Lower lobe of right lung (tissue), 2 donors: Measurements from ENCODE around the gene ADAMTS17. TPM values are rescaled to one million over a fixed set of nuclear protein-coding genes. Genes with fewer than 3 reads are reported as not detected.
A peak's percentile ranks its signal among the peaks of the same experiment; 100 is the strongest.

ENCODE experiments used
- ATAC-seq, 2 donors: fragments of 200-7000 bp; cut with Tn5 transposase; one replicate each; pipeline ENCODE4 v1.9.1; 2020 to 2022; ENCODE audit warnings: mild to moderate bottlenecking in 2 of 2, moderate library complexity in 2 of 2
- DNase-seq: peaks from one replicate; pipeline ENCODE4 v3.0.0-alpha.2; 2020
- H3K27ac ChIP-seq: fragments of 200-600 bp; one replicate; pipeline ENCODE4 v1.8.0; 2022
- H3K27me3 ChIP-seq: fragments of 200-600 bp; one replicate; pipeline ENCODE4 v1.8.0; 2022; ENCODE audit warnings: low read depth
- H3K36me3 ChIP-seq: fragments of 200-600 bp; one replicate; pipeline ENCODE4 v1.8.0; 2022; ENCODE audit warnings: mild to moderate bottlenecking
- H3K4me1 ChIP-seq: fragments of 200-600 bp; one replicate; pipeline ENCODE4 v1.8.0; 2022
- H3K4me3 ChIP-seq: fragments of 200-600 bp; one replicate; pipeline ENCODE4 v1.8.0; 2022; ENCODE audit warnings: mild to moderate bottlenecking
- H3K9me3 ChIP-seq: fragments of 200-600 bp; one replicate; pipeline ENCODE4 v1.8.0; 2022
- CTCF ChIP-seq: fragments of 200-600 bp; IDR thresholded peaks from one replicate; pipeline ENCODE4 v1.8.0; 2022; ENCODE audit warnings: antibody characterized with exemption, mild to moderate bottlenecking
- intact Hi-C: fragments of 100-400 bp; cut with DNase I; formaldehyde crosslinking; loops from one replicate; pipeline ENCODE4 v1.11.0; 2022
- total RNA-seq: library from RNA; stranded (reverse); fragmentation: NEBNext Ultra II Directional; extraction: Animal tissue kit (Norgen Biotek cat#: 25700); gene quantifications from one replicate; pipeline ENCODE4 v1.2.1, GENCODE V29; 2021
- donor health status: DM: no; HTN: yes; CAD: no; lungs with severe emphysema.

ADAMTS17 gene
- total RNA-seq, 1 donor from 2014 or later = 3.0 TPM

GRCh38 chr15:100252359-100252758 is 89.4 kb downstream of the ADAMTS17 start:
- Histone ChIP-seq H3K27ac (no peak overlapping the region), H3K4me1 (no peaks in the 10 kb centered on the region), H3K36me3 (no peaks in the 10 kb centered on the region), H3K9me3 (no peaks in the 10 kb centered on the region), H3K4me3 (no peak overlapping the region), H3K27me3 (no peaks in the 10 kb centered on the region)
- TF ChIP-seq CTCF = no peak
- ATAC-seq (no peak), DNase-seq (no peak)
- intact Hi-C loops = no loop called here

DNA sequence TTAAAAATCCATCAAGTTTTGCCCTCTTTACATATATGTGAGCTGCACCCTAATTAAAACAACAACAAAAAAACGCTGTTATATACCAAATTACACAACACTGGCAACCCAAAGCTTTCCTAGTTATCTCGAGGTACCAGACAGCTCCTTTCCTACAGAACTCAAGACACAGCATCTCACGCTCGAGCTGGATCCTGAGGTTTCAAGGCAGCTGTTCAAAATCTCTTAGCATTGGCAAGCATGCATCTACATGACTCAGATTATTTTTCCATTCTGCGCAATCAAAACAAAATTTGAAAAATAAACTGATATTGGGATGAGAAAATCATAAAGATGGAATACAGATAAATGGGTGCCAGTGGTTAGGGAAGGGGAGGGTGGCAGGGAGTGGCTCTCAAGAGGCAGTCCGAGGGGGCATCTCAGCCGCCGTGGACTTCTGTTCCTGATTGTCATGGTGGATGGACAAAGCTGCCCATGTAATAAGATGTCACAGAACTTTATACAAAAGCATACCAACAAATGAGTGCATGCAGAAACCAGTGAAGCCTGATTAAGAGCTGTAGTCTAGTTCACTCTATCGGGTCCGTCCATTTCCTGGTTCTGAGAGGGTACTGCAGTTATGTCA is 91.5 kb downstream of the ADAMTS17 start:
- no peak for TF ChIP-seq CTCF
- Histone ChIP-seq H3K27me3 (no peaks in the 10 kb centered on the region), H3K27ac (no peak overlapping the region), H3K4me3 (no peak overlapping the region), H3K9me3 (no peaks in the 10 kb centered on the region), H3K36me3 (no peaks in the 10 kb centered on the region), H3K4me1 (no peaks in the 10 kb centered on the region)
- ATAC-seq (peak in 1 of 2 donors; percentile 36), DNase-seq (no peak)
- intact Hi-C loops = no loop called here

DNA sequence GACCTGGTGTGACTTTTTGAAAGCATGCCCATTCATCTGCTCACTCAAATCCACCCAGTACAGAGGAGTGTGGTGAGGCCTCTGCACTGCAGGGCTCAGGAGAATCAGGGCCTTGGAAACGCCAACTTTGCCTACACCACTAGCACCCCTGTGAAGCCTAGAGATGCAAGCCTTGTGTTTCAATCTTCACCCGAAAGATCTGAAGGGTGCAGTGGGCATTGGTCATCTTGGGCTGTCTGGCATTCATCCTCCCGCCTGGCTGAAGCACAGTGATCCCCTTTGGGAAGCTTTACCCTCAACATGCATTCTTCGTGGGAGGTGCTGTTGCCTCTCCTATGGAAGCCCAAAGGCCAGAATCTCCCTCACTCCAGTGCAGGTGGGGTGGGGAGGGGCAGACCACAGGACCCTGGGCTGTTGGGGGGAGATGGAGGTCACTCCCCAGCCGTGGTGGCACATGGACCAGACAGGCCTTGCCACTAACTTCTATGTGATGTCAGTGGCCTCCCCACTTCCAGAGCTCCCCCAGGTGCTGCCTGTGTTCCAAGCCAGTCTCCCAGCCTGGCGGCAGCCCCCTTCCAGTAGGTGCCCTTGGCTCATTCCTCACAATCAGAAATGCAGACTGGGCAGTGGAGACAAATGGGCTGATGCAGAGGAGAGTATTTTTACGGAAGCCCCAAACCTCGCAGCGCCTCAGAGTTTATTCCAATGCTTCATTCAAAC is 92.5 kb downstream of the ADAMTS17 start:
- no peaks in the 10 kb centered on the region for H3K9me3 ChIP-seq
- ATAC-seq = no peak
- intact Hi-C loops = no loop called here
- DNase-seq = no peak
- no peaks in the 10 kb centered on the region for H3K27me3 ChIP-seq
- H3K4me3 ChIP-seq = no peak overlapping the region
- no peak overlapping the region for H3K27ac ChIP-seq
- H3K4me1 ChIP-seq = no peaks in the 10 kb centered on the region
- no peak for TF ChIP-seq CTCF
- H3K36me3 ChIP-seq = no peaks in the 10 kb centered on the region

GRCh38 chr15:100248236-100248635 is 93.5 kb downstream of the ADAMTS17 start:
- DNase-seq = no peak
- H3K9me3 ChIP-seq = no peaks in the 10 kb centered on the region
- no peaks in the 10 kb centered on the region for H3K36me3 ChIP-seq
- H3K27me3 ChIP-seq = no peaks in the 10 kb centered on the region
- H3K27ac ChIP-seq = no peak overlapping the region
- intact Hi-C loops = no loop called here
- no peaks in the 10 kb centered on the region for H3K4me1 ChIP-seq
- TF ChIP-seq CTCF = no peak
- H3K4me3 ChIP-seq = no peak overlapping the region
- ATAC-seq = no peak

DNA sequence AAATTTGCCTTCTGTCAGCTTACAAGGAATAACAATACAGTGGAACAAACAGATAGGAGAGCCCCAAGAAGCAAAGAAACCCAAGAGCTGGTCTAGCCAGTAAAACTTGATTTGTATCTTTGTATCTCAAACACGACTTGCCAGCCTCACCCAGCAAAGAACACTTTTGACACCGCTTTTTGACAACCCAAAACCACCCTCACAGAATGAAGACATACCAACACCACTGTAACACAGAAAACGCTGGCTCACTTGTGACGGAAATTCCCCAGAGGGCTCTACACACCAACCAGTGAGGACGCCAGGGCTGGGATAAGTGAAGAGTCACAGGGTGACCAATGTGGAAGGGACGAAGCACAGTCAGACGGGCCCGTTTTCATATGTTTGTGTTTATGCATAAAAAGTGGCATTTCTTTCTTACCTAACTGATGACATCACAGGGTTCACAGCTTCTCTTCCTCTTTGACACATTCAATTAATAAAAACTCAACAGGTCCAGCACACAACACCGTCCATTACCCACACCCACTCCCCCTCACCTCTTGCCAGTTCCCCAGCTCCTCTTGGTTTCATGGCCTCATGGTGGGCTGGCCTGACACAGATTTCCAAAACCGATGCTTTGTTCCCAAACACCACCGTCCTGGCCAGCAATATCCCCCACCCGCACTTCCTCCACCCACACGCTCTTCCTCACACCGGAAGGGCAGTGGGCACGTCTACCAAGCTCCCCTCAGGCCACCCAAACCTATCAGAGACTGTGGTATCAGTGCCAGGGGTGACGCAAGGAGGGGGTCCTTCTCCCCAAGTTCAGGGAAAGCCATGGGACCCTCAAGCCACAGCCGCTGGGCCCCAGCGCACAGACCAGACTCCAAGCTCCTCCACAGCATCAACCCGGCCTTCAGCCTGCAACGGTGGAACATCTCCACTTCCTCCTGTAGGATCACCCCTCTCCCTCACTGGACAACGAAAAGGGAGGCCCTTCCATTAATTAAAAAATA is 94.2 kb downstream of the ADAMTS17 start:
- no peak overlapping the region for H3K27ac ChIP-seq
- DNase-seq = no peak
- no peak for TF ChIP-seq CTCF
- H3K4me3 ChIP-seq = no peak overlapping the region
- ATAC-seq = no peak
- H3K9me3 ChIP-seq = no peaks in the 10 kb centered on the region
- intact Hi-C loops = no loop called here
- no peaks in the 10 kb centered on the region for H3K36me3 ChIP-seq
- no peaks in the 10 kb centered on the region for H3K4me1 ChIP-seq
- H3K27me3 ChIP-seq = no peaks in the 10 kb centered on the region
